Stimulated activated CD8-positive, alpha-beta memory T cell treated with anti-CD3 and anti-CD28 coated beads, Interleukin-7, amount 100 ng/mL, for 1 hour (primary cell): ENCODE results near the gene MNS1.
A peak's percentile ranks its signal among the peaks of the same experiment; 100 is the strongest.
"Not testable (repeated sequence)": the region's sequence is repeated elsewhere in the genome, so short reads cannot be mapped to it uniquely, and the experiment has no call there.

Experiments
- DNase-seq, 2 donors: peaks; one replicate each; pipeline ENCODE4 v3.0.0-alpha.2; 2020; ENCODE audit warnings: low read depth in 2 of 2

Gene MNS1

GRCh38 chr15:56464893-56465520 lies at the start of gene MNS1:
MNS1 (minus strand) TSS chr15:56465137; CDS start chr15:56464972, 165 bp downstream.
- DNase-seq: peak; percentile 9 to 23

- no peak for DNase-seq
Measured at GRCh38 chr15:56496635-56497034, 31.7 kb upstream of the MNS1 start.

- no peak for DNase-seq
Measured at GRCh38 chr15:56495533-56495932, 30.6 kb upstream of the MNS1 start.

GRCh38 chr15:56495053-56495452 lies 30.1 kb upstream of the MNS1 start:
- DNase-seq: no peak

- DNase-seq: no peak
Measured at GRCh38 chr15:56492791-56493555, 28.0 kb upstream of the MNS1 start.

GRCh38 chr15:56492236-56492635 lies 27.3 kb upstream of the MNS1 start:
- DNase-seq: no peak

GRCh38 chr15:56491110-56491722 lies 26.3 kb upstream of the MNS1 start:
- DNase-seq: peak in 1 of 2 donors; percentile 22

- DNase-seq: no peak
Measured at GRCh38 chr15:56490461-56490860, 25.5 kb upstream of the MNS1 start.

- not testable (repeated sequence) for DNase-seq
Measured at GRCh38 chr15:56486206-56486605, 21.3 kb upstream of the MNS1 start.

- not testable (repeated sequence) for DNase-seq
Measured at GRCh38 chr15:56485426-56485825, 20.5 kb upstream of the MNS1 start.

GRCh38 chr15:56484287-56484686 lies 19.4 kb upstream of the MNS1 start:
- DNase-seq: no peak

GRCh38 chr15:56475351-56475750 lies 10.4 kb upstream of the MNS1 start:
- no peak for DNase-seq

- no peak for DNase-seq
Measured at GRCh38 chr15:56473017-56473416, 8.1 kb upstream of the MNS1 start.

GRCh38 chr15:56472278-56472677 lies 7.3 kb upstream of the MNS1 start:
- no peak for DNase-seq

GRCh38 chr15:56471440-56472069 lies 6.6 kb upstream of the MNS1 start:
- no peak for DNase-seq

- DNase-seq: no peak
Measured at GRCh38 chr15:56469483-56469882, 4.5 kb upstream of the MNS1 start.

- DNase-seq: no peak
Measured at GRCh38 chr15:56468401-56468800, 3.5 kb upstream of the MNS1 start.

GRCh38 chr15:56467616-56468015 lies 2.7 kb upstream of the MNS1 start:
- no peak for DNase-seq

GRCh38 chr15:56460947-56461346 lies 4.0 kb downstream of the MNS1 start:
- DNase-seq: no peak

GRCh38 chr15:56460071-56460470 lies 4.9 kb downstream of the MNS1 start:
- no peak for DNase-seq

- DNase-seq: no peak
Measured at GRCh38 chr15:56459096-56459495, 5.8 kb downstream of the MNS1 start.

GRCh38 chr15:56456229-56456628 lies 8.7 kb downstream of the MNS1 start:
- DNase-seq: no peak
